Measurements from ENCODE around the gene ROBO1.

DNA sequence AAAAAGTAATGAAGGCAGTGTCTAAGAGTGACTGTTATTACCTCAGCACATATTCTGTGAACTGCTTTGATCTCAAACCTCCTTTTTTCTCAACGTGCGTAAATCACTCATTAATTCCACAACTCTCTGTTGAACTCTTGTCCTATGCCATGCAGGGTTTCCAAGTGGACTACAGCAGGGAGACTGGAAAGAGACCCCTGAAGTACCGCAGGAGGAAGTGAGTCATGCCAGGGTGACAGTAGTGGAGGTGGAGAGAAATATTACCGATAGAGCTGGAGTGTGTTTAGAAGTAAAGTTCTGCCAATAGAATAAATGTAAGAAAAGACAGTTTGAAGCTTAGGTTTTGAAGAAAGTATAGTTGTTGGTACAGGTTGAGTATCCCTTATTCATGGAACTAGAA, 908.9 kb downstream of the ROBO1 start:
- no peak for TF ChIP-seq POLR2A (IDR thresholded peaks at IDR 0.05; ENCODE audit: low read depth, low read length)
- TF ChIP-seq, protein P1, sequence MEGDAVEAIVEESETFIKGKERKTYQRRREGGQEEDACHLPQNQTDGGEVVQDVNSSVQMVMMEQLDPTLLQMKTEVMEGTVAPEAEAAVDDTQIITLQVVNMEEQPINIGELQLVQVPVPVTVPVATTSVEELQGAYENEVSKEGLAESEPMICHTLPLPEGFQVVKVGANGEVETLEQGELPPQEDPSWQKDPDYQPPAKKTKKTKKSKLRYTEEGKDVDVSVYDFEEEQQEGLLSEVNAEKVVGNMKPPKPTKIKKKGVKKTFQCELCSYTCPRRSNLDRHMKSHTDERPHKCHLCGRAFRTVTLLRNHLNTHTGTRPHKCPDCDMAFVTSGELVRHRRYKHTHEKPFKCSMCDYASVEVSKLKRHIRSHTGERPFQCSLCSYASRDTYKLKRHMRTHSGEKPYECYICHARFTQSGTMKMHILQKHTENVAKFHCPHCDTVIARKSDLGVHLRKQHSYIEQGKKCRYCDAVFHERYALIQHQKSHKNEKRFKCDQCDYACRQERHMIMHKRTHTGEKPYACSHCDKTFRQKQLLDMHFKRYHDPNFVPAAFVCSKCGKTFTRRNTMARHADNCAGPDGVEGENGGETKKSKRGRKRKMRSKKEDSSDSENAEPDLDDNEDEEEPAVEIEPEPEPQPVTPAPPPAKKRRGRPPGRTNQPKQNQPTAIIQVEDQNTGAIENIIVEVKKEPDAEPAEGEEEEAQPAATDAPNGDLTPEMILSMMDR (IDR thresholded peaks at IDR 0.05; ENCODE audit: extremely low read depth in 1 of 2, insufficient read depth in 1 of 2, low read depth in 1 of 2, low read length in 2 of 2), result no peak
- TF ChIP-seq MYC (IDR thresholded peaks at IDR 0.05; ENCODE audit: low read depth, low read length), result no peak
- no peak for TF ChIP-seq EZH2 (IDR thresholded peaks at IDR 0.05; ENCODE audit: borderline replicate concordance, low read depth, low read length, severe bottlenecking)
- TF ChIP-seq, protein P2, sequence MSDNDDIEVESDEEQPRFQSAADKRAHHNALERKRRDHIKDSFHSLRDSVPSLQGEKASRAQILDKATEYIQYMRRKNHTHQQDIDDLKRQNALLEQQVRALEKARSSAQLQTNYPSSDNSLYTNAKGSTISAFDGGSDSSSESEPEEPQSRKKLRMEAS (IDR thresholded peaks at IDR 0.05; ENCODE audit: insufficient read depth, insufficient read length), result no peak
- TF ChIP-seq POLR2AphosphoS5 (IDR thresholded peaks at IDR 0.05; ENCODE audit: insufficient read depth, low read depth, low read length), result no peak
- TF ChIP-seq GATA2 (IDR thresholded peaks at IDR 0.05; ENCODE audit: insufficient read depth, insufficient read length, low read depth, low read length), result no peak

Data from endothelial cell of umbilical vein (primary cell).